HG02623 (cell line): ENCODE results near the gene HS3ST6.
"Not testable (repeated sequence)": the region's sequence is repeated elsewhere in the genome, so short reads cannot be mapped to it uniquely, and the experiment has no call there.

Experiments used
- ATAC-seq: cut with Tn5 transposase; IDR thresholded peaks from one replicate; pipeline ENCODE4 v1.9.1; 2021; ENCODE audit warnings: moderate library complexity; ENCODE audit not compliant: unreplicated experiment

The HS3ST6 gene

DNA sequence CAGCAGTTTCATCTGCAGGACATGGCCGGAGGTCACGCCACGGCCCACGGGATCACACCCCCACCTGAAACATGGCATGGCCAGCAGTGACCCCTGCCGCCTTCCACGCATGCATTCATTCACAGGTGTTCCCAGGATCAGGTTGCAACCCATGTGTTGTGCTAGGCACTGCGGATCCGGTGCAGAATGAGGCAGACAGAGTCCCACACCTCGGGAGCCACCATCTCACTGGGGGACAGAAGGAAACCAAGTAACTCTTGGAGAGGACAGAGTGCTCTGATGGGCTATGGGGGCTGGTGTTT, 29.1 kb upstream of the HS3ST6 start:
- no peak for ATAC-seq

DNA sequence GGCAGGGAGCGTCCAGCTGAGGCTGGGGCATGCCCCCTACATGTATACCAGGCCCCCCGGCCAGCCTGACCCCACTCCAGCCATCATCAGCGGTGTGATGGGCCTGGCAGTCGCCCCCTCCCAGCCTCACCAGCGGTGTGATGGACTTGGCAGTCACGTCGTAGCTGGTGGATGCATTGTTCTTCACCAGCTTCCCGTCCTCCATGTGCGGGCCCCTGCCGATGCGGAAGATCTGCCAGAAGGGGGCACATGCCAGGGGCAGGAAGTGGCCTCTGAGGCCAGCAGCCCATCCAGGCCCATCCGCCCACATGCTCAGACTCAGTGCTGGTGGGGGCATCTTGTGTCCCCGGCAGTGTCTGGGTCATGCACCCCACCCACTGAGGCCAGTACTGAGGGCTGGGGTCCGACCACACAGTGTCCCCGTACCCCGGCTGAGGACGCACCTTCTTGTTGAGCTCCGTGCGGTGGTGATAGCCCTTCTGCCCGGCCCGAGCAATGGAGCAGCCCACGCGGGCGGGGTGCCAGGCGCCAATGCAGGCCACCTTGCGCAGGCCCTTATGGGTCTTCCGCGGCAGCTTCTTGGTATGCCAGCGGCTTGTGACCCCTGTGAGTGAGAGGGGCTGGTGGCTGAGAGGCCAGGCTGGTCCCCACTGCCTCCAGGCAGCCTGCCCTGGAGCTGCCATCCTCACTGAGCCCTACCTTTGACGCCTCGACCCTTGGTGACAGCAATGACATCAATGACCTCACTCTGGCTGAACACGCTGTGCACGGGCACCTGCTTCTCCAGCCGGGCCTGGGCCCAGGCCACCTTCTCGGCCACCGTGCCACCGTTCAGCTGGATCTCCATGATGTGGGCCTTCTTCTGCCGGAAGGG, 28.5 kb upstream of the HS3ST6 start:
- ATAC-seq = no peak

DNA sequence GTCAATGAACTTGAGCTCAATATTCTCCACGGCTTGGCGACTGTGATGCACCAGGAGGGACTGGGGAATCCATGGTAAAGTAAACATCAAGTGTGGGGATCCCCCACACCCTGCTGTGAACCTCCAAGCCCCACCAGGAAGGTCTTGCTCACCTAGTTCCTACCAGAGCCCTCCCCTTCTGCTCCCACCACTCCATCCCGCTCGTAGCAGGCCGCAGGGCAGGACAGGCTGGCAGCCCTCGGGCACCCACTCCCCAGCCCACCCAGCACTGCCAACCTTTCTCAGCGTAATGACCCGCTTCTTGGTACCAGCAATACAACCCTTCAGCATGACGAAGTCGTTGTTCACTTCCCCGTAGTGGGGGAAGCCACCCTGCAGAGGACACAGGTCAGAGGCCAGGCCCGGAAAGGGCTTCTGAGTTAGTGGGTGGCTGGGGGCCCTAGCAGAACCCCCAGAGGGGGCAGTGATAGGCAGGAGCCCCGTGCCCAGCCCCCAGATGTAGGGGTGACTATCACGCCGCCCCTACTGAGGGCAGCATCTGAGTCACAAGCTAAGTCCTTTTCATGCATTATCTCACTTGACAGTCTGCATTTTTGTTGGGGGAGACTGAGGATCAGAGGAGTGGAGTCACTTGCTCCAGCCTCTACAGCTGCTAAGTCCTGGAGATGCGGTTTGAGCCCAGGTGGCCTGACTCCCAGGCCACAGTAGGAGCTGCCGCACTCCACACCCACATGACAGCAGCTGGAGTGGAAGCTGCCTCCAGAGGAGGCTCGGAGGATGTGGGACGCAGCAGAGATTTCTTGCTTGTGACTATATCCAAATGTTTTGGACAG, 27.6 kb upstream of the HS3ST6 start:
- ATAC-seq = no peak

DNA sequence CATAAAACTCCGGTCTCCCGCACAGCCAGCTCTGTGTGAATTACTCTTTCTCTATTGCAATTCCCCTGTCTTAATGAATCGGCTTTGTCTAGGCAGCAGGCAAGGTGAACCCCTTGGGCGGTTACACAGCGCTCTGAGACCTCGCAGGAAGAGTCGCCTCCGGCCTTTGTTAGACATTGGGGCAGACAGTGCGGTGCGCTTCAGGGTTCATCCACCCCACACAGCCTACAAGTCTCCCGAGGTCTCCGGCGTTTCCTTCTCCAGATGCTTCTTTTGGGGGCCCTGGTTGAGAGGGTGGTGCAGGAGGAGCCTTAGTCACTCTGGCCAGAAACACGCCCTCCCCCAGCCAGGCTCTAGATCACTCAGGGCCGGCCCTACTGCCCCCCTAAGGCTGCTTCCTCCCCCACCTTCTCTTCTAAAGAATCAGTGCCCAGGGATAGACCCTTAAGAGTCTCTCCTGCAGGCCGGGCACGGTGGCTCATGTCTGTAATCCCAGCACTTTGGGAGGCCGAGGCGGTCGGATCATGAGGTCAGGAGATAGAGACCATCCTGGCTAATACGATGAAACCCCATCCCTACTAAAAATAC, 26.5 kb upstream of the HS3ST6 start:
- no peak for ATAC-seq

DNA sequence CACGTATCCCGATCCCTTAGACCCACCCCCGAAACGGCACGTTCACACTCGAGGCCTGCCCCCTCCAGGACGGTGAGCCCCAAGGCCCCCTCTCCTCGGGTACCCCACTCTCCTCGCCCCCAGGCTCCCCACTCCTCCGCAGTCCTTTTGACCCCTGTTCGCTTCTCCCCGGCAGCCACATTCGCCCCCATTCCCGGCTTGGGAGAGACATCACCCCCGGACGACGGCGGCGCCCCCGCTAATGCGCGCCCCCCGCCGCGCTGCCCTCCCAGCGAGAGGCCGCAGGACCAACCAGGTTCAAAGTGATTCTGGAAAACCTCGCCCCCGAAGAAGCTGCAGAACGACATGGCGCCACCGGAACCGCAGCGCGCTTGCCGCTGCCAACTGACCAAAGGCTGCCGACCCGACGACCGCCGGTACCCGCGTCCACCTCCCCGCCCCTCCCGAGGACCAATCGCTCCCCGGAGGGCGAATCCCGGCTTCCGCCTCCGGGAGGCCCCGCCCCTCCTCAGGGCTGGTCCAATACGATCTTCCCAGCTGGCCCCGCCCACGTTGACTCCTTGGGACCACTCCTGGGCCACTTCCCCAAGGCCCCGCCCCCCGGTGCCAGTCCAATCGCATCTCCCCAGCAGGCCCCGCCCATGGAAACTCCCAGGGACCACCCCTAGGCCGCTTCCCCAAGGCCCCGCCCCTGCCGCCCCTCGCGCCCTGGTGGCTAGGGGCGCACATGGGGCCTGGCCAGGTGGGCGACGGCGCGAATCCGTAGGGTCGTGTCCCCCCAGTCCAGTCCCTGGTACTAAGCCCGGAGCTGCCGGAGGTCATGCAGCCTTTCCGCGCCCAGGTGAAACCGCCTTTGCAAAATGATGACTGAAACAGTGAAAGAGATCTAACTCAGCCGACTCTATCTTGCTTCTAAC, 24.9 kb upstream of the HS3ST6 start, which contains the start of gene MSRB1:
MSRB1 (minus strand) TSS at position 390 of the 917 bp plus-strand sequence; CDS start at position 347, 43 bp downstream.
- peak; percentile 90 for ATAC-seq

DNA sequence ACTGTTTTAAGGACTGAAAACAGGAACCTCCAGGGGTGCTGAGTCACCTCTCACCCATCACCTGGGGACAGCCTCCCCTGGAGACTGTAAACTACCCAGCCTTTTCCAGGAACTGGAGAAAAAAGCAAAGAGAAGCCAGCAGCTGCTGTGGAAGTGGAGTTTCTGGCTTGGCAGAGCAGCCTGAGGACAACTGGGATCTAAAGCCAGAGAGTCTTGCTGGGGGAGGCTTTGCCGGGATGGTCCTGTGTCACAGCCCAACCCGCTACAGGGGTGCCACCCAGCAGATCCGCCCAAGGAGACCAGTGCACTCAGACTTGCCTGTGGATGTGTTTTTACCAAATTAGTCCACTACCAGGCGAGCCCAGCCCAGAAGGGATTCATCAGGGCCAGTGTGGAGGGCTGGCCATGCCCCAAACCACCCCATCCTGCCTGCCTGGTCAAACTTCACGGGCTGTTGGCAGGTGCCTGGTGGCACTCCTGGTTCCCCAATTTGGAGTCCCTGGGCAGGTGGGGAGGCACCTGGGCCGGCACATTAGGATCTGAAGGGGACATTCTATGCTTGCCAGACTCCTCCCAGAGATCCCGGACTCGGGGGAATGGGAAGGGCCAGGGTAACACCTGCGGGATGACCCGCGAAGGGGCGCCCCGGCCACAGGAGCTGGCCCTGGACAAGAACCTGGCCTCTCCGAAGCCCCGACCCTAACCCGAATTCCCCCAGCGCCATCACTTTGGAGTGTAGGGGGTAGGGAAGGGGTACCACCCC, 24.0 kb upstream of the HS3ST6 start:
- ATAC-seq = no peak

DNA sequence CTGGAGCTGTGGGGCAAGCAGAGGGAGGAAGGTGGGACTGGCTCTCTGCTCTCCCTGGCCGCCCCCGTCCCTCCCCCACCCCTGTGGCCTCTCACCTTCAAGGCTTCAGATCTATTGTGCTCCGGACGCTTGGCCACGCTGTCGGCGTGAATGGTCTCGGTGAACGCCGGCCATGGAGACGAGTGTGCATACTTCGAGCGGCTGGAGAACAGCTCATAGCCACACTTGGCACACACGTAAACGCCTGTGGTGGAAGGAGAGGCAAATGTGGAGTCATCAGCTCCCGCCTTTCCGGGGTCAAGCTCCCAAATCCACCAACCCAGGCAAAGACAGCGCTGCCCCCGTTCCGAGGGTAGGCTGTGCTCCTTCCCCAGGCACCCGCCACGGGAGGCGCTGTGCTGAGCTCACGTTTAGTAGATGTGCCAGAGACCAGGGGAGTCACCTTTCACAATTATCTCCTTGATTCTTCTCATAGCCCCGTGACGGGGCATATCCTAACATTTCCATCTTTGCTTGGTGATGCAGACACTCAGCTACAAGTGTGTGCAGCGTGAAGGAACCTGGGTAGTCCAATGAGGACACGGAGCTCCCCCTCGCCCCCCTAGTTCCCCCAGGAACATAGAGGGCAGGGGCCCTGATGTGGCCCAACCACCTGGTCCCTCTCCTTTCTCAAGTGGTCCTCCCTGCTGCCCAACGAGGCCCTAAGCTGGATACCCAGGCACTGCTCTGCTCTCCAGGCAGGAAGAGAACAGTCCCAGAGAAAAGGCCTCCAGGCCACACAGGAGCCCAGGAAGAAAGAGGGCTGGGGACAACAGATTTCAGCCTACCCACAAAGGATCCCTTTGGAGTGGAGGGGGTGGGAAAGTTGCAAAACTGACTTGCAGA, 23.2 kb upstream of the HS3ST6 start:
- no peak for ATAC-seq

DNA sequence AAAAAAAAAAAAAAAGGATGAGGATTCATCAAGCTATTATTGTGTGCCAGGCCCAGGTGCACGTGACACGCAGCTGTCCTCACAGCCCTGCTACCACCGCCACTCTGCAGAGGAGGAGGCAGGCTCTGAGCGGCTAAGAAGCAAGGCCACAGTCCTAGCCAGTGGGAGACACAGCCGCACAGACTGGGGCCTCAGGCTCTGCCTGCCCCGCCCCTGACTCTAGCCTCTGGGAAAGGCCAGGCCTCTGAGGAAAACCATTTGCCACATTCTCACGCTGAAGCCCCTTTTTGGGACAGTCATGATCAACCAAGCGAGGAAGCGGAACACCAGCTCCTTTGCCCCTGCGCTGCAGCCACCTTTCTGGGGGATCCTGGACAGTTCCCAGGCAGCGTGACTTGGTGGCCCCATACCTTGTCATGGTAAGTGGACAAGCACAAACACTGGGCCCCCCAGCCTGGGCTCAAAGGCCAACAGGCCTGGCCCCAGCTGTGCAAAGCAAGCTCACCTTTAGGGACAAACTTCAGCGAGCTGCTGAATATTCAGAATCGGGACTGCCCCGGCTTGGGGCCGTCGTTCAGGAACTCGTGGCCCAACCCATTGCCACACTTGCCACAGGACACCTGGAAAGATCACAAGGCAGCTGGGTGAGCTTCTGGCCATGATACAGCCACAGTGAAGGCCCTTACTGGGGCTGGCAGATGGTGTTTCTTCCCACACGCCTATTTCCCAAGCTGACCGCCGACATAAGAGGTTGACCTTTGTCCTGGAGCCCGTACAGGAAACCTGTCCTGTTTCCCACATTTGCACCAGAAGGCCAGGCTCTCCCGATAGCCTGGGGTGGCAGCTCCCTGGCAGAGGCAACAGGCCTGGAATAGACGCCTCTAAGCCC, 22.3 kb upstream of the HS3ST6 start:
- ATAC-seq = no peak

DNA sequence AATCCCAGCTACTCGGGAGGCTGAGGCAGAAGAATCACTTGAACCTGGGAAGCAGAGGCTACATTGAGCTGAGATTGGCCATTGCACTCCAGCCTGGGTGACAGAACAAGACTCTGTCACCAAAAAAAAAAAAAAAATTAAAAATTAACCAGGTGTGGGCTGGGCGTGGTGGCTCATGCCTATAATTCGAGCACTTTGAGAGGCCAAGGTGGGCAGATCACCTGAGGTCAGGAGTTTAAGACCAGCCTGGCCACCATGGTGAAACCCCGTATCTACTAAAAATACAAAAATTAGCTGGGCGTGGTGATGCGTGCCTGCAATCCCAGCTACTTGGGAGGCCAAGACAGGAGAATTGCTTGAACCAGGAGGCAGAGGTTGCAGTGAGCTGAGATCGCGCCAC, 21.6 kb upstream of the HS3ST6 start:
- not testable (repeated sequence) for ATAC-seq

DNA sequence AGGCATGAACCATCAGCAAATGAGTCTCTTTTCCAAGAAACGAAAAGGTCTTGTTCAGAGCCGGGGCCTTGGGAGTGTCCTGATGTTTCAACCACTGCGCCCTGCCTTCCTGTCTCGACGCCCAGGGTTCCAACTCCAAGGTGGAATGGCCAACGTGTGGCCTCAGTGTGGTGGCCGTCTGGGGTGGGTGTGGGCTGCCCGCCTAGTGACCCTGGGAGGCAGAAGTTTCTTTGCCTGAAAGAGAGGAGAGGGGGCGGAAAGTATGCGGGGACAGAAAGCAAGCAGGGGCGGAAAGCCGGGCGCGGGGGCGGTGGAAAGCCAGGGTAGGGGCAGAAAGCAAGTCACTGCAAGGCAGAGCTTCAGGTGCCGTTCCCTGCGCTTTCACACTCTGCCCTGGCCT, 20.7 kb upstream of the HS3ST6 start:
- no peak for ATAC-seq

DNA sequence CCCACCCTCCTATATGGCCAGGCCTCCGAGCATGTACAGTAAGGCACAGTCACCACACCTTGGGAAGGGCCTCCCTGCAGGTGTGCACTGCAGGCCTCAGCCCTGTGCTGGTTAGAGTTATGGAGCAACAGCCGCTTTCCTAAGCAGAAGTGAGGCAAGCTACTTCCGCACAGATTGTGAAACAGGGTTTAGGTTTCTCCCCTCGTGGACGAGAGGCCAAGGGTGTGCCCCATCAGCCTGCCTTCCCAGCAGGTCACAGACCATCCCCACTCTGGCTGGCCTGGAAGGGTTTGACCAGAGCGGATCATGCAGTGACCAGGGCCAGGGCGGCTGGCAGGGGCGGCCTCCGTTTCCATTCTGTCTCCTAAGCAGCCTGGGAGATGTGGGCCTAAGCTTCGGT, 20.1 kb upstream of the HS3ST6 start:
- no peak for ATAC-seq

DNA sequence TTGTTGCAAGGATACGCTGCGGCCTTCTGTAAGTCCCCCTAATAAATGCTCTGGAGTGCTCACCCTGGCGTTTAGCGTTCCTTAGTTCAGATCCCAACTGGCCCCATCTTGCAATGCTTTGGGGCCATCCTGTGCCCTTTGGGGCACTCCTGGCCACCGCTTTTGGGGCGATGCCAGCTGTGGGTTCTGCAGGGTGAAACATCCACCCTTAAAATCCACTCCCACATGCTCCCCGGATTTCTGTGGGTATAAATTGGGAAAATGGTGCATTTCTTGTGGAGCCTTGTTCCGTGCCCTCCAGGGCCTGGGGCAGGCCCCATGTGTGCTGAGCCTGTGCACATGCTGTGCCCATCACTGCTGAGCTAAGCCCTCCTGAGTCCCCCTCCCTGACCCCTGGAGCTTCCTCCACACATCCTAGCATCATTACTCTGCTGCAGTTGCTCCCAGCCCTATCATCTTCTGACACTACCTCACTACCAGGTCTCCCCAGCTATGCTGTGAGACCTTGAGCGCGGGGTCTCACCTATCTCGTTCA, 18.8 kb upstream of the HS3ST6 start:
- no peak for ATAC-seq

DNA sequence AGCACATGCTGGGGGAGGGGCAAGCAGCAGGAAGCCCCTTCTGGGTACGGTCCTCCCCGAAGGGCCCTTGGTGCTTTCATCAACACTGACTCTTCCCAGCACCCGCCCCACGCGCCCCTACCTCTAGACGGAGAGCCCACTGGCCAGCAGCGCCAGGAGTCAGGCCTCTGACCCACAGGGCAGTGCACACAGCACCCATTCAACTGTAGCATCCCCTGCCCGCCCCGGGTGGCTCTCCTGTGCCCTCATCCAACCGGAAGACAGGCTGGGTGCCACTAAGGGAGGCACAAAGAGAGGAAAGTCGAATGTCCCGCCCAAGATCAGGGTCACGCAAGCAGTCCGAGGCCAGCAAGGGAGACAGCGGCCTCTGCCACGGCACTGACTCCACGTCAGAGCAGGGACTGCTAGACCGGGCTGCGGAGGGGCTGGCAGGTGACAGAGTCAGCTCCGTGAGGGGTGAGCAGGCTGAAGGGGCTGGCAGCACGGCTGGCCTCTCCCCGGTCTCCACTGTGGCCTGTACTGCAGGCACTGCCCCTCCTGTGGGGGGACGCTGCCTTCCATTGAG, 15.0 kb upstream of the HS3ST6 start:
- ATAC-seq = no peak

DNA sequence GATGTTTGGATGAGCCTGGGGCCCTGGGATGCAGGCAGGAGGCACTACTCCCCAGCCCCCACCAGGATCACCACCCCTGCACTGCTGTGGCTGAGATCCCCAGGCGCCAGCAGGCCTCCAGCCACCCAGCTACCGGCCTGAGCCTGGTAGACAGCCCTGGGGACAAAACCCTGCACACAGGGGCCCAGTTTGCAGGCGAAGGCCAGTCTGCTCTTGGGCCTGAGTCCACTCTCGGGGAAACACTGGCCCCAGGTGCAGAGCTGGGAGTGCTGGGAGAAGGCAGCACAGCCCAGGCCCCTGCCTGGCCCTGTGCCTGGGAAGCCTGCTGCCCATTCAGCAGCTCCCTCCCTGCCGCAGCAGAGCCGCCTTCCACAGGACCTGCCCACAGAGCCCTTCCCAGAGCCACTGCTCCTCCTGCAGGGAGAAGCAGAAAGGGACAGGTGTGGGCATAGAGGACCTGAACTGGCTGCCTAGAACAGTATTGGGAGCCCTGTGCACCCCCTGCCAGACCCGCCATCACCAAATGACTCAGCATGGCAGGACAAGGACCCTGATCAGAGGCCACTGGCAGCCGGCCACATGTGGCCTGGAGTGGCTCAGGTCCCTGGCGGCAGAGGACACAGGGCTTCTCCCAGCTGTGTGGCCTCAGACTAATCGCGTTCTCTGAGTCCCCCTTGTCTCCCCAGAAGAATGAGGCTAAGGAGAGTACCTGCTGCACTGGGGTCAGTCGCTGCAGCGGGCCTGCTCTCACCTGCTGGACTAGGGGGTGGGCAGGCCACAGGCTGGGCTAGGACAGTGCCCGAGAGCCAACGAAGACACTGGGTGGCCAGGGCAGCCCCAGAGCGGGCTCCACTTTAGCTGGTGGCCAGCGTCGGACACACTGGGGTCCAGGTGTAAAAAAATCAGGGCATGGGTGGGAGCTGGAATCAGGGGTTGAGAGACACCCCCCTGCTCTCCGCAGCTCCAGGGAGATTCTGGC, 14.1 kb upstream of the HS3ST6 start:
- ATAC-seq = no peak

DNA sequence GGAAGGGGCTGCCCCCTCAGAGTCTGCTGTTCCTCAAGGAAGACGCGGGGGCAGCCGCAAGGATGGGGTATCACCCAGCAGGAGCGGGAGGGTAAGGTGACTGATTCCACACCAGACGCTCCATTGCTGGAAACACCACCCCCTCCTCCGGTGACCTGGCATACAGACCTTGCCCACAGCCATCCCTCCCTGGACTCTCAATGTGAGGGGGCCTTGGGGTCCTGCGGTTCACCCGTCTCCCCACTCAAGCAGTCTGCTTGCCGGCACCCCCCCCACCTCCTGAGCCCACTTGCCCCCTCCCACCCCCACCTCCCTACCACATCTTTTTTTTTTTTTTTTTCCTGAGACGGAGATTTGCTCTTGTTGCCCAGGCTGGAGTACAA, 12.1 kb upstream of the HS3ST6 start:
- no peak for ATAC-seq

DNA sequence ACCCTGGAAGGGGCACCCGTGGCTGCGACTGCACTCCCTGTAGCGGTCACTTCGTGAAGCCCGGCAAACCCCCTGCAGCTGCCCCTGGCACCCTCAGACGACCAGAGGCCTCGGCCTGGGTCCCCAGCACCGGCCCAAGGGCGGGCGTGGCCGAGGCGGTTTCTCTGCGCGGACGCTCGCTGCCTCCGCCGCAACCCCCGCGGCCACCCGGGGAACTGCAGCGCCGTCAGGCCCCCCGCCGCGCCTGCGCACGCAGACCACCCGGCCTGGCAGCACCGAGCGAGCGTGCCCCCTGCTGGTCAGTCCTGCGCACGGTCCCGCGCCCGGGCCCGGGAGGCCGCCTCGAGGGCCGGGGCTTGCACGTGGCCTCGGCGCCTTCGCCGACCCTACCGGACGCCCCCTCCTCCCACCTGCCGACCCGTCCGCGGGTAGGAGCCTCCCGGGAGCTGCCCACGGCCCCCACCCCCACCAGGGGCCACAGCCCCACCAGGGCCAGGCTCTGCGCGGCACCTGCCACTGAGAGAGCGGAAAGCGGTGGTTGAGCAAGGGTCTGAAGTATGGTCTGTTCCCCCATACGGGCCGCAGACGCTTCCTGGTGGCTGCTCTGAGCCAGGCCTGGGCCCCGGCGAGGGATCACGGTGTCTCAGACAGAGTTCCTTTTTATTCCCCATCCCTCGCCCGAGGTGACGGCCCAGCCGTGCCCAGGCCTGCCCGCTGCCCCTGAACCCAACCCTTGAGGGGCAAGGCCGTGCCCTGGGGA, 11.5 kb upstream of the HS3ST6 start:
- peak; percentile 77 for ATAC-seq
